HTERT RPE-1 (cell line): Measurements from ENCODE around the gene NCK1.
"Not testable (repeated sequence)": the region's sequence is repeated elsewhere in the genome, so short reads cannot be mapped to it uniquely, and the experiment has no call there.

Source experiments
- in situ Hi-C: fragments of 300-500 bp; cut with MboI; formaldehyde crosslinking; loops from 4 replicates; pipeline ENCODE4 v1.14.3; 2020; ENCODE audit warnings: low sequenced_read_pairs

NCK1 gene

DNA sequence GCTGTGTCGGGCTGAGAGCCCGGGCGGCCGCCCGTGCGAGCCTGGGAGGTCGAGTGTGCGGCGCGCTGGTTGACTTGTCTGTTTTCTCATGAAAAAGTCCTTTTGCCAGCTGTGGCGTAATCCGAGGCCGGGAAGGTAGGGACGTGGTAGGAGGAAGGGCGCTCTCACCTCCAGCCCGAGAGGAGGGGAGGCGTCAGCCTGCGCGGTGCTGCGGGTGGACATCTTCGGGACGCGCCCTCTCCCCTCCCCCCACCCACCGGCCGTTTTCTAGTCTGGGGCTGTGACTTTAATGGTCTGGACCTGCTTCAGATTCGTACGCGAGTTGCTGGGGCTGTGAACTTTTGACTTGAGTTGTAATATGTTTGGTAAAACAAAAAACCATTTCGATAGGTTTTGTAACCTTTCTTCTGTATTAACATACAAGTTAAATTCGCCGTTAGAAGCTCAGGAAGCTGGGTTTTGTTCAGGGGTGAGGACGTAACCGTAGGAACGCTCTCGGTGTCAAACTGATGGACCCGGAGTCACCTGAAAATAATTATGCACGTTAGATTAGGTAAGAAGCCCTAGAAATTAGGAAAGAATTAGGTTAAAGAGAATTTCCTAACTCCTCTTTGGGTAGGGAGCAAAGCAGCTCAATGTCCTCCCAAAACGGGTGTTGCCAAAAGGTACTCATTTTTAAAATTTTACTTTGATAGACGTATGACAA is 762 bp downstream of the NCK1 start:
- in situ Hi-C loops, result no loop called here

- in situ Hi-C loops, result no loop called here
Measured at GRCh38 chr3:136869282-136869681, 7.3 kb downstream of the NCK1 start.

DNA sequence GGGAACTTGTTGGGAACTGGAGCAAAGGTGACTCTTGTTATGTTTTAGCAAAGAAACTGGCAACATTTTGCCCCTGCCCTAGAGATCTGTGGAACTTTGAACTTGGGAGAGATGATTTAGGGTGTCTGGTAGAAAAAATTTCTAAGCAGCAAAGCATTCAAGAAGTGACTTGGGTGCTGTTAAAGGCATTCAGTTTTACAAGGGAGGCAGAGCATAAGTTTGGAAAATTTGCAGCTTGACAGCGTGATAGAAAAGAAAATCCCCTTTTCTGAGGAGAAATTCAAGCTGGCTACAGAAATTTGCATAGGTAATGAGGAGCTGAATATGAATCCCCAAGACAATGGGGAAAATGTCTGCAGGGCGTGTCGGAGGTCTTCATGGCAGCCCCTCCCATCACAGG is 10.2 kb downstream of the NCK1 start:
- in situ Hi-C loops, result not testable (repeated sequence)

DNA sequence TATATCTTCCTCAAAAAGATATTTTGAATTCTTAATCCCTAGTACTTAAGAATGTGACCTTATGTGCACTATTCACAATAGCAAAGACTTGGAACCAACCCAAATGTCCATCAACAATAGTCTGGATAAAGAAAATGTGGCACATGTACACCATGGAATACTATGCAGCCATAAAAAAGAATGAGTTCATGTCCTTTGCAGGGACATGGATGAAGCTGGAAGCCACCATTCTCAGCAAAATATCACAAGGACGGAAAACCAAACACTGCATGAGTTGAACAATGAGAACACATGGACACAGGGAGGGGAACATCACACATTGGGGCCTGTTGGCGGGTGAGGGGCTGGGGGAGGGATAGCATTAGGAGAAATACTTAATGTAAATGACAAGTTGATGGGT is 17.5 kb downstream of the NCK1 start:
- in situ Hi-C loops, result not testable (repeated sequence)

DNA sequence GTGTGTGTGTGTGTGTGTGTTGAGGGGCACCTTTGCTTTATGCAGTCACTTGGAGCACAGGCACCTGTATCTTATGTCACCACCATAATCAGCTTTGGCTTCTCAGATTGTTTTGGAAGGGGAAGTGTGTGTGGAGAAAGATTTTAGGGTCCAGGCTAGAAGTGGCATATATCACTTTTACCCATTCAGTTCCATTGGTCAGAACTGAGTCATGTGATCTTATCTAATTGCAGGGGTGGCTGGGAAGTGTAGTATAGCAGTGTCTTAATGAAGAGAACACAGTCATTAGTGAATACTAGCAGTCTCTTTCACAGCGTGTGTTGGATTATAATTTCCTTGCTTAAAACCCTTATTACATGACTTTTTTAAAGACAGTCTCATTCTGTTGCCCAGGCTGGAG is 20.6 kb downstream of the NCK1 start:
- in situ Hi-C loops, result no loop called here

DNA sequence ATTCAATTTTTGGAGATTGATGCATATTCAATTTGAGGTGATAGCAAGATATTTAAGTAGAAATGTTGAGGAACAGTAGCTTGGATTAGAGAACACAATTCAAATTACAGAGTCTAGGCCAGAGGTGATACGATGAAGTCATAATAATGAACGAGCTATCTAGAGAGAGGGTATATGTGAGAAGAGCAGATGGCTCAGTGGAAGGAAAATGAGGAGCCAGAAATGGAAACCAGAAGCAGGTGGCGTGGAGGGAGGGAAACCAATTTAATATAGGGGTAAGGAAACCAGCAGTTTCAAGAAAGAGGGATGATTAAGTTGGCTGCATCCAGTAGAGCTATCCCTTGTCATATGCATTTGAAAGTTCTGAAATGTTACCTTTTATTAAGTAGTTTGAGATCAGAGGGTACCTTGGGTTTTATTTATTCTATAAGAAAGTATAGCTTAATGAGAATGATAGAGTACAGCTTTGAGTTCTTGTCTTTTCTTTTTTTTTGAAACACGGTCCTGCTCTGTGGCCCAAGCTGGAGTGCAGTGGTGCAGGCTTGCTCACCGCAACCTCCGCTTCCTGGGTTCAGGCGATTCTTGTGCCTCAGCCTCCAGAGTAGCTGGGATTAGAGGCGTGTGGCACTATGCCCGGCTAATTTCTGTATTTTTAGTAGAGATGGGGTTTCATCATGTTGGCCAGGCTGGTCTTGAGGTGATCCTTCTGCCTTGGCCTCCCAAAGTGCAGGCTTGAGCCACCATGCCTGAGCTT is 22.1 kb downstream of the NCK1 start:
- in situ Hi-C loops, result no loop called here

- in situ Hi-C loops, result no loop called here
Measured at GRCh38 chr3:136885357-136886213, 23.6 kb downstream of the NCK1 start.

- in situ Hi-C loops, result no loop called here
Measured at GRCh38 chr3:136889947-136890346, 27.9 kb downstream of the NCK1 start.

DNA sequence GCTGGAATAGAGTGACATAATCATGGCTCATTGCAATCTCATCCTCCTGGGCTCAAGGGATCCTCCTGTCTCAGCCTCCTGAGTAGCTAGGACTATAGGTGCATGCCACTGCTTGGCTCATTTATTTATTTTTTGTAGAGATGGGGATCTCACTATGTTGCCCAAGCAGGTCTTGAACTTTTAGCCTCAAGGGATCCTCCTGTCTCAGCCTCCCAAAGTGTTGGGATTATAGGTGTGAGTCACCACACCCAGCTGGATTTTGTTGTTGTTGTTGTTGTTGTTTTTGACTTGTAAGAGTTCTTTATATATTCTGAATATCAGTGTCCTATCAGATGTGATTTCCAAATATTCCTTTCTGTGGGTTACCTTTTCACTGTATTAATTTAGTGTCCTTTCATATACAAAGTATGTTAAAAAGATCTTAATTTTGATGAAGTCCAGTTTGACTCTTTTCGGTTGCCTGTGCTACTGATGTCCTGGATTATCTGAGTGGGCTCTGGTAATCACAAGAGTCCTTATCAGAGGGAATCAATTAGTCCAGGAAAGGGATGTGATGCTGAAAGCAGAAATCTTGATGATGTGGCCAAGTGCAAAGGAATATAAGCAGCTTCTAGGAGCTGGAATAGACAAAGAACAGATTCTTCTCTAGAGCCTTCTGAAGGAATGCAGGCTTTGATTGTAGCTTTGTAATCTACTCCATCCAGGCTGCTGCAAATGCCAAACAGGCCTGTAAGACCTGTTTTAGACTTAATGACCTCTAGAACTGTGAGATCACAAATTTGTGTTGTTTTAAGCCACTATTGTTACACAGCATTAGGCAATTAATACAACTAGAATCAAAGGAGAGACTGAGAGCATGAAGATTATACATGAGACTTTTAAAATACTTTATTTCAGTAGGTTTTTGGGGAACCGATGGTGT is 30.2 kb downstream of the NCK1 start:
- in situ Hi-C loops, result no loop called here

DNA sequence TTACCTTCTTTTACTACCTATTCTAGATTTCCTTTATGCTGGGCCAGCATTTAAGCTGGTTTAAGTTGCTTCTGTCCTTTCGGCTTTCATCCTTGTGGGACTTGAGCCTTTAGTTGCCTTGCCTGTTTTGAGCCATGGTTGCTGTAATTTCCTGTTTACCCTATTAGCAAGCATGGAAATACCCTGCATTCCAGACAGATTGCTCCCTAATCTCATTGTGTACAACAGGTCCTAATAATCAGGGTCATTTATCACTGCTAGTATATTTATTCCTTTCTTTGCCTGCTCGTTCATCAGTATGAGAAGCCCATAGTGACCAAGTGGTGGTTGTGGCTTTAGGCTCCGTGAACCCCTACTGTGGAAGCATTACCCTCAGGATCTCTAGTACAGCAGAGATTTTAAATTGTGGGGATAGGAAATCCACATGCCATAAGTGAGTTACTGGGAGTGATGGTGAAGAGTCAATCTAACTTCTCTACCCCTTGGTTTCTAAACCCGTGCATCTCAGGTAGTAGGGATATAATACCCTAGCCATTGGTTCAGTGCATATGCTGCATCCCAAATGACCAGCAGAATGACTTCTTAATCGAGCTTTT is 31.9 kb downstream of the NCK1 start:
- in situ Hi-C loops, result no loop called here

DNA sequence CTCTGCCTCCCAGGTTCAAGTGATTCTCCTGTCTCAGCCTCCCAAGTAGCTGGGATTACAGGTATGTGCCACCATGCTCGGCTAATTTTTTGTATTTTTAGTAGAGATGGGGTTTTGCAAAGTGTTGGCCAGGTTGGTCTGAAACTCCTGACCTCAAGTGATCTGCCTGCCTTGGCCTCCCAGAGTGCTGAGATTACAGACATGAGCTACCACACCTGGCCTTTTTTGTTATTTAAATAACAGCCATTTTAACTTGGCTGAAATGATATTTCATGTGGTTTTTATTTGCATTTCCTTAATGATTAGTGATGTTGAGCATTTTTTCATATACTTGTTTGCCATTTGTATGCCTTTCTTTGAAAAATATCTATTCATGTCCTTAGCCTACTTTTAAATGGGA is 35.2 kb downstream of the NCK1 start:
- in situ Hi-C loops, result not testable (repeated sequence)

- in situ Hi-C loops, result no loop called here
Measured at GRCh38 chr3:136898549-136898948, 36.5 kb downstream of the NCK1 start.

DNA sequence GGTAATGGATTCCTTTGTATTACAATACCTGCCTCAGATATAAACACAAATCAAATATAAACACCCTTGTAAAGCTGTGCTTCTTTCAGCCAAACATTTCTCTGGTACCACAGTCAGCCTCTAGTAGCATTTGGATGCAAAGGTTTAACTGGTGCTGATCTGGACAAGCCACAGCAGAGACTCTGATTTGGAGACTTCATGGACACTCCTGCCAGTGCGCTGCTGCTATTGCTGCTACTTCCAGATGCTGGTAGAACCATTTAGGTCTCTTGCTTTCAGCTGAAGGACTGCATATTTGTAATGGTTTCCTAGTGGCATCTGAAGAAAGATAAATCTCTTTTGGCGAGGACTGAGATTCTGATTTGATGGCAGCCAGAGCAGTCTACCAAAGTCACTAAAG is 36.9 kb downstream of the NCK1 start:
- in situ Hi-C loops, result no loop called here

DNA sequence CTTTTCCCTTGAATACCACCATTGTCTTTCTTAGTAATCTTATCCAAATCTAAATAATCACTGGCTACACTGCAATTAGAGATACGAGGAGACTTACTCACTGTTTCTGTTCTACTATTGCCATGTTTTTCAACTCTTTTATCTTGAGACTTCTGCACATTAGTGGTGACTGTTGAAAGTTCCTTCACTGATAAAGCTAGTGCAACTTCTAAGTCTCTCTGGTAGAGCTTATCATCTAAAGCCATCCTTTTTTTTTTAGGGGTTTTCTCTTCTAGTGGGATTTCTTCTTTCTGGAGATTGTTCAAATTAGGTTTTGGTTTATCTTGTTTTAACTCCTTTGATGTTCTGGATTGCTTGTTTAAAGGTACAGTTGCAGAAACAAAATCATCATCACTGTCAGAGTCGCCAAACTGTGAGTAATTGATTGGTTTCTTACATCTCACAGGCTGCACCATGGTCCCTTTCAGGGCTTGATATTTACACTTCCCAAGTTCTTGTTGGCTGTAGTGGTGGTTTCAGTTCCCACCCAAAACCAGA is 37.7 kb downstream of the NCK1 start:
- in situ Hi-C loops, result no loop called here

DNA sequence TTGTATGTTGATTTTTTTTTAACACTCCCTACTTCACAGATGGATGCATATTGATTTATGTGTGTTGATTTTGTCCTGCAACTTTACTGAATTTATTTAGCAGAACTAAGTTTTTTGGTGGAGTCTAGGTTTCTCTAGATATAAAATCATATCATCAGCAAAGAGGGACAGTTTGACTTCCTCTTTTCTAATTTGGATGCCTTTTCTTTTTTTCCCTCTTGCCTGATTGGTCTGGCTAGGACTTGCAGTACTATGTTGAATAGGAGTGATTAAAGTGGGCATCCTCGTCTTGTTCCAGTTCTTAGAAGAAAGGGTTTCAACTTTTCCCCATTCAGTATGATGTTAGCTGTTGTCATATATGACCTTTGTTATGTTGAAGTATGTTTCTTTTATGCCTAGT is 38.7 kb downstream of the NCK1 start:
- in situ Hi-C loops, result not testable (repeated sequence)

DNA sequence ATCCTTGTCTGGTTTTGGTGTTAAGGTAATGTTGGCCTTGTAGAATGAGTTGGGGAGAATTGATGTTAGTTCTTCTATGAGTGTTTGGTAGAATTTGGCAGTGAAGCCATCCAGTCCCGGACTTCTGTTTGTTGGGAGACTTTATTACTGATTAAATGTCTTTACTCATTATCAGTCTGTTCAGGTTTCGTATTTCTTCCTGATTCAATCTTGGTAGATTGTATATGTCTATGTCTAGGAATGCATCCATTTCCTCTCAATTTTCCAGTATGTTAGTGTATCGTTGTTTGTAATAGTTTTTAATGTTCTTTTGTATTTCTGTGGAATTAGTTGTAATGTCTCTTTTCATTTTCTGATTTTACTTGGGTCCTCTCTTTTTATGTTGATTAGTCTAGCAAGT is 39.4 kb downstream of the NCK1 start:
- in situ Hi-C loops, result no loop called here

GRCh38 chr3:136902530-136902929 is 40.5 kb downstream of the NCK1 start:
- in situ Hi-C loops, result not testable (repeated sequence)

DNA sequence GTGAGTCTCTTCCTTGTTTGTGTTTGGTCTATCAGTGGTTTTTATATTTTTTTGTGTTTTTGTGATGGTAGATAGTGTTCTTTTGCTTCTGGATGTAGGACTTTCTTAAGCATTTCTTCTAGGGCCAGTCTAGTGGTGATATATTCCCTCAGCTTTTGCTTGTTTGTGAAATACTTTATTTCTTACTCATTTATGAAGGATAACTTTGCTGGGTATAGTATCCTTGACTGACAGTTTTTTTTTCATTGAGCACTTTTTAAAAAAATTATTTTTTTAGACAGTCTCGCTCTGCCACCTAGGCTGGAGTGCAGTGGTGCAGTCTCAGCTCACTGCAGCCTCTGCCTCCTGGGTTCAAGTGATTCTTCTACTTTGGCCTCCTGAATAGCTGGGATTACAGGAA is 41.9 kb downstream of the NCK1 start:
- in situ Hi-C loops, result no loop called here

DNA sequence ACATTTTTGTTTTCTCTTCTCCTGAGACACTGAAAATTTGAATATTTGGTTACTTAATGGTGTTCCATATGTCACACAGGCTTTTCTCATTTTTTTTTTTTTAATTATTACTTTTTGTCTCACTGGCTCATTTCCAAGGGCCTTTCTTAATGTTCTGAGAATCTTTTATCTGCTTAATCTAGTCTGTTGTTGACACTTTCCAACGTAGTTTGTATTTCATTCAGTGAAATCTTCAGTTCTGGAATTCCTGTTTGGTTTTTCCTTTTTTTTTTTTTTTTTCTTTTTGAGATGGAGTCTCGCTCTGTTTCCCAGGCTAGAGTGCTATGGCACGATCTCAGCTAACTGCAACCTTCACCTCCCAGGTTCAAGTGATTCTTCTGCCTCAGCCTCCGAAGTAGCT is 42.7 kb downstream of the NCK1 start:
- in situ Hi-C loops, result no loop called here

- in situ Hi-C loops, result no loop called here
Measured at GRCh38 chr3:136905549-136905948, 43.5 kb downstream of the NCK1 start.
